Parathyroid adenoma (tissue), 2 donors: Measurements from ENCODE around the gene GLDC.
A peak's percentile ranks its signal among the peaks of the same experiment; 100 is the strongest.

ENCODE experiments used
- H2AFZ ChIP-seq: fragments of 300-600 bp; sonication (generic); one replicate; pipeline ENCODE4 v1.7.0; 2017; ENCODE audit warnings: antibody characterized with exemption, mild to moderate bottlenecking
- H3K27ac ChIP-seq: fragments of 300-600 bp; sonication (generic); one replicate; pipeline ENCODE4 v1.7.0; 2017
- H3K27me3 ChIP-seq: fragments of 300-600 bp; sonication (generic); one replicate; pipeline ENCODE4 v1.7.0; 2017; ENCODE audit warnings: low read length; ENCODE audit not compliant: control insufficient read depth, insufficient read depth
- H3K36me3 ChIP-seq: fragments of 300-600 bp; sonication (generic); one replicate; pipeline ENCODE4 v1.7.0; 2017; ENCODE audit warnings: low read length; ENCODE audit not compliant: control insufficient read depth, insufficient read depth
- H3K4me1 ChIP-seq: fragments of 300-600 bp; sonication (generic); one replicate; pipeline ENCODE4 v1.7.0; 2017; ENCODE audit warnings: control low read depth
- H3K4me2 ChIP-seq: fragments of 300-600 bp; sonication (generic); one replicate; pipeline ENCODE4 v1.7.0; 2017; ENCODE audit warnings: low read length
- H3K4me3 ChIP-seq: fragments of 300-600 bp; sonication (generic); one replicate; pipeline ENCODE4 v1.7.0; 2017; ENCODE audit warnings: low read depth, low read length
- H3K79me2 ChIP-seq: fragments of 300-600 bp; sonication (generic); one replicate; pipeline ENCODE4 v1.7.0; 2017; ENCODE audit warnings: control low read depth
- H3K9ac ChIP-seq: fragments of 300-600 bp; sonication (generic); one replicate; pipeline ENCODE4 v1.7.0; 2017; ENCODE audit warnings: mild to moderate bottlenecking
- H3K9me3 ChIP-seq: fragments of 300-600 bp; sonication (generic); one replicate; pipeline ENCODE4 v1.7.0; 2017; ENCODE audit warnings: low read length; ENCODE audit not compliant: control insufficient read depth
- TF ChIP-seq, protein P1 (sequence below): fragments of 300-600 bp; sonication (generic); IDR thresholded peaks from one replicate; pipeline ENCODE4 v1.7.0; 2017; ENCODE audit warnings: antibody characterized with exemption, mild to moderate bottlenecking
- donor health status: primary hyperparathyroidism.

GLDC gene

DNA sequence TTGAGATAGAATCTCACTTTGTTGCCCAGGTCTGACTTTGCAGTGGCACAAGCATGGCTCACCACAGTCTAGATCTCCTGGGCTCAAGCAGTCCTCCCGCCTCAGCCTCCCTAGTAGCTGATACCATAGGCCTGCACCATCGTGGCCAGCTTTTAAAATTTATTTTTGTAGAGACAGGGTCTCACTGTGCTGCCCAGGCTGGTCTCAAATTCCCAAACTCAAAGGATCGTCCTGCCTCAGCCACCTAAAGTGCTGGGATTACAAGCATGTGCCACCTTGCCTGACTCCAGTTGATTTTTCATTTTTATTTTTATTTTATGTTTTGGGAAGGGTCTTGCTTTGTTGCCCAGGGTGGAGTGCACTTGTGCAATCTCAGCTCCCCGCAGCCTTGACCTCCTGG, 41.7 kb upstream of the GLDC start:
- no peaks in the 10 kb centered on the region for H3K27me3 ChIP-seq
- no peak overlapping the region for H3K4me3 ChIP-seq
- H3K9ac ChIP-seq = no peak overlapping the region
- no peak overlapping the region for H3K4me2 ChIP-seq
- H2AFZ ChIP-seq = no peak overlapping the region
- no peaks in the 10 kb centered on the region for H3K79me2 ChIP-seq
- no peaks in the 10 kb centered on the region for H3K36me3 ChIP-seq
- H3K9me3 ChIP-seq = no peaks in the 10 kb centered on the region
- H3K27ac ChIP-seq = no peak overlapping the region
- H3K4me1 ChIP-seq = no peaks in the 10 kb centered on the region
- TF ChIP-seq, protein P1, sequence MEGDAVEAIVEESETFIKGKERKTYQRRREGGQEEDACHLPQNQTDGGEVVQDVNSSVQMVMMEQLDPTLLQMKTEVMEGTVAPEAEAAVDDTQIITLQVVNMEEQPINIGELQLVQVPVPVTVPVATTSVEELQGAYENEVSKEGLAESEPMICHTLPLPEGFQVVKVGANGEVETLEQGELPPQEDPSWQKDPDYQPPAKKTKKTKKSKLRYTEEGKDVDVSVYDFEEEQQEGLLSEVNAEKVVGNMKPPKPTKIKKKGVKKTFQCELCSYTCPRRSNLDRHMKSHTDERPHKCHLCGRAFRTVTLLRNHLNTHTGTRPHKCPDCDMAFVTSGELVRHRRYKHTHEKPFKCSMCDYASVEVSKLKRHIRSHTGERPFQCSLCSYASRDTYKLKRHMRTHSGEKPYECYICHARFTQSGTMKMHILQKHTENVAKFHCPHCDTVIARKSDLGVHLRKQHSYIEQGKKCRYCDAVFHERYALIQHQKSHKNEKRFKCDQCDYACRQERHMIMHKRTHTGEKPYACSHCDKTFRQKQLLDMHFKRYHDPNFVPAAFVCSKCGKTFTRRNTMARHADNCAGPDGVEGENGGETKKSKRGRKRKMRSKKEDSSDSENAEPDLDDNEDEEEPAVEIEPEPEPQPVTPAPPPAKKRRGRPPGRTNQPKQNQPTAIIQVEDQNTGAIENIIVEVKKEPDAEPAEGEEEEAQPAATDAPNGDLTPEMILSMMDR = no peak

DNA sequence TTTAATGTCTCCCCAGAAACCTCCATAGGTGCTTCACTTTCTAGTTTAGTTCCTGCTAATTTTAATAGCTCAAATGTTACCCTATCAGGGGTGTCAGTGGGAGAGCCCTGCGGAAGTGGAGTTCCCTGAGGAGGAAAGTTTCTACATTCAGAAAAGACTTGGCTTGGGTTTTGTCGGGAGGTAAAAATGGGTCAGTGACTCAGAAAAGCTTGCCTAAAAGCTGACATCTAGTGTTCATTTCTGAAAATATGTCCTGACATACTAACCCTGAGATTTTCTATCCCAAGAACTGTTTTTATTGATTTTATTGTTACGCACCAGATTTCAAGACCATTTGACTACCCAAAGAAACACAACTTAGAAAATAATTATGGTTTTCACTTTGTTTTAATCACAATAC, 40.9 kb upstream of the GLDC start:
- Histone ChIP-seq H3K4me3 (no peak overlapping the region), H3K4me1 (no peaks in the 10 kb centered on the region), H3K27me3 (no peaks in the 10 kb centered on the region)

DNA sequence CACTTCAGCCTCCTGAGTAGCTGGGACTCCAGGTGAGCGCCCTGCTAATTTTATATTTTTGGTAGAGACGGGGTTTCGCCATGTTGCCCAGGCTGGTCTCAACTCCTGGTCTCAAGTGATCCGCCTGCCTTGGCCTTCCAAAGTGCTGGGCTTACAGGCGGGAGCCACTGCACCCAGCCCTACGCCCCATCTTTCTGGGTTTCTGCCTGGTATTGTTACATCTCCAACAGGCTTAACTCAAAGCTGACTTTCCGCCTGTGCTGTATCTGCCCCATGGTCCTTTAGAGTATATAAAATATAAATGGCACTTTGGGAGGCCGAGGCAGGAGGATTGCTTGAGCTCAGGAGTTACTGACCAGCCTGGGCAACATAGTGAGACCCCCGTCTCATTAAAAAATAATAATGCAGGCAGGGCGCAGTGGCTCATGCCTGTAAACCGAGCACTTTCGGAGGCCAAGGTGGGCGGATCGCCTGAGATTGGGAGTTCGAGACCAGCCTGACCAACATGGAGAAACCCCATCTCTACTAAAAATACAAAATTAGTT, 36.5 kb upstream of the GLDC start:
- Histone ChIP-seq H3K9ac (peak overlapping the region; percentile 46), H3K9me3 (no peaks in the 10 kb centered on the region), H3K36me3 (no peaks in the 10 kb centered on the region), H3K4me1 (no peaks in the 10 kb centered on the region), H3K27ac (peak overlapping the region; percentile 92), H2AFZ (peak overlapping the region; percentile 98), H3K27me3 (no peaks in the 10 kb centered on the region), H3K79me2 (no peaks in the 10 kb centered on the region), H3K4me2 (peak overlapping the region; percentile 97), H3K4me3 (peak overlapping the region; percentile 98)
- TF ChIP-seq, protein P1 = no peak

More for the DNA sequence above, 40.9 kb upstream of the GLDC start:
- no peak overlapping the region for H3K4me2 ChIP-seq
- TF ChIP-seq, protein P1 = no peak
- no peak overlapping the region for H3K9ac ChIP-seq
- no peaks in the 10 kb centered on the region for H3K36me3 ChIP-seq
- H3K9me3 ChIP-seq = no peaks in the 10 kb centered on the region
- H2AFZ ChIP-seq = no peak overlapping the region
- H3K27ac ChIP-seq = no peak overlapping the region
- no peaks in the 10 kb centered on the region for H3K79me2 ChIP-seq

DNA sequence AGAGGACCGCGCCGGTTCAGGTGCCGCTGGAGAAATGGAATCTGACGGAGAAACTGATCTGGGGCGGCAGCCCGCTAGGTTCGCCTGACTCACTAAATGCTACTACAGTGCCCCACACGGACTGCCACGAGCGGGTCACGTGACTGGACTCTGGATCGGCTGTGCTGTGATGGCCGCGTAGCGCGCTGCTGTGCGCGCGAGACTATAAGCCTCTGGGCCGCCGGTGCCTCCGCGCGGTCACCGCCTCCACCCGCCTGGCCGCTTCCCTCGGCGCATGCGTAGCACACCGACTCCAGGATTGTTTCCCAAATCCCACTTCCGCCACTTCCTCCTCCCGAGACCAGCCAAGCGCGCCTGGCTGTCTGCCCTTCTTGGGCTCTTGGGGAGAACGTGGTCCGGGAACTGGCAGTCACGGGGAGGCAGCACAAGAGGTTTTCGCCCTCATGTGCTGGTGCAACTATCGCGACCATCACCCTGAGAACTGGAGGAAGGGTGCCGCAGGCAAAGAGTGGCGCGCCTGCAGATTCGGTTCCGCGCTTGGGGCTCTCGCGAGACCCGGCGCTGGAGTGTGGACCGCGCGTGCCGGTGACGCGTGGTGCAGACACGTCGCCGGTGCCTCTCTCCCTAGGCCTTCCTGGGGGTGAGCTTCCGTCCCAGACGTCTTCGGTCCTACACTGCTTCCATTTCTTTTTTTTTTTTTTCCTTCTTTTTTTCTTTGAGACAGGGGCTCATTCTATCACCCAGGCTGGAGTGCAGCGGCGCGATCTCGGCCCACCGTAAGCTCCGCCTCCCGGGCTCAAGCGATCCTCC, 35.8 kb upstream of the GLDC start:
- Histone ChIP-seq H2AFZ (peak overlapping the region; percentile 98), H3K9ac (peak overlapping the region; percentile 46)
- TF ChIP-seq, protein P1 = no peak

More for the DNA sequence above, 35.8 kb upstream of the GLDC start:
- Histone ChIP-seq H3K9me3 (no peaks in the 10 kb centered on the region), H3K4me3 (peak overlapping the region; percentile 98), H3K4me1 (no peaks in the 10 kb centered on the region), H3K79me2 (no peaks in the 10 kb centered on the region), H3K27me3 (no peaks in the 10 kb centered on the region), H3K36me3 (no peaks in the 10 kb centered on the region), H3K4me2 (peak overlapping the region; percentile 97), H3K27ac (peak overlapping the region; percentile 92)
